SU-DHL-6 (cell line): Measurements from ENCODE around the gene USH1C.

ENCODE experiments used
- CTCF ChIP-seq: fragments of 200-600 bp; sonication (generic); IDR thresholded peaks from one replicate; pipeline ENCODE4 v1.5.1; 2017; ENCODE audit warnings: antibody characterized with exemption, mild to moderate bottlenecking, low read length, moderate library complexity; ENCODE audit not compliant: insufficient read depth, poor library complexity, severe bottlenecking
- EZH2phosphoT487 ChIP-seq: fragments of 200-600 bp; sonication (generic), shearing (Covaris generic); conservative IDR thresholded peaks from 2 replicates; pipeline ENCODE4 v1.6.1; 2018; ENCODE audit warnings: mild to moderate bottlenecking, antibody characterized with exemption, low read length, moderate library complexity, mixed read lengths

- TF ChIP-seq CTCF (no peak), EZH2phosphoT487 (no peak)
Observed at GRCh38 chr11:17540807-17541206, 3.4 kb downstream of the USH1C start.
